MV-4-11 (cell line): ENCODE measurements around the gene YKT6.

Source experiments
- DNase-seq: peaks from one replicate; lab custom pipeline; 2025; lab: John Stamatoyannopoulos, UW

The YKT6 gene

GRCh38 chr7:44235582-44236332 is 35.0 kb downstream of the YKT6 start:
- DNase-seq = no peak

DNA sequence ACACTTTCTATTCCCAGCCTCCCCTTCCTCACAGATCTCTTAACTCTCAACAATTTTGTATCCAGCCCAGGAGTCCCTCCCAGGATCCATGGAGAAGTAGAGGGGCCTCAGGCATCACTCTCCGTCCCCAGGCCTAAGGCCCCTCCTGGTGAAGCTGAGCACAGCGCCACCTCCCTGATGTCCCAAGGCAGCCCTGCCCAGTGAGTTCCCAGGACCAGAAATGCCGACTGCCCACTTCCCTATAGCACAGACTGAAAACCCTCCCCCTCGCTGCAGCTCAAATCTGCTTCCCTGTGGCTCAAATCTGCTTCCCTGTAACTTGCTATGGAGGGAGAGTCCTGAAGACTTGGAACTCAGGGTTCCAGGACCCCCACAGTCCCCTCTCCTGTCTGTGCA is 35.6 kb downstream of the YKT6 start:
- DNase-seq = peak; percentile 72

DNA sequence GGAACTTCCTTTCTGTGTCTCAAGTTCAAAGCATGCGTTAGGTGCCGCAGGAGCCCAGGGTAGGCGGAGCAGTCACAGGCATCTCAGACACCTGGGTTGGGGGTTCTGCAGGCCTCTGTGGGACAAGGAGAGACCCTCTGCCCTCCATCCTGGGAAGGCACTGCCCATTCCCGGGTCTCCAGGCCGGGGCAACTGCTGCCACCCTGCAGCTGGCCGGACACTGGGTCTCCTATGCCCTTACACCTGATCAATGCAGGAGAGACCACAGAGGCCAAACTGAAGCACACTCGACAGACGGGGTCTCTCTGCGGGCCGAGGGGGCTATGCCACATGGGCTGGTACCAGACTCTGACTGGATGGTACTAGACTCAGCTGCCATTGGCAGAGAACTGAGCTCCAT is 36.9 kb downstream of the YKT6 start:
- no peak for DNase-seq

DNA sequence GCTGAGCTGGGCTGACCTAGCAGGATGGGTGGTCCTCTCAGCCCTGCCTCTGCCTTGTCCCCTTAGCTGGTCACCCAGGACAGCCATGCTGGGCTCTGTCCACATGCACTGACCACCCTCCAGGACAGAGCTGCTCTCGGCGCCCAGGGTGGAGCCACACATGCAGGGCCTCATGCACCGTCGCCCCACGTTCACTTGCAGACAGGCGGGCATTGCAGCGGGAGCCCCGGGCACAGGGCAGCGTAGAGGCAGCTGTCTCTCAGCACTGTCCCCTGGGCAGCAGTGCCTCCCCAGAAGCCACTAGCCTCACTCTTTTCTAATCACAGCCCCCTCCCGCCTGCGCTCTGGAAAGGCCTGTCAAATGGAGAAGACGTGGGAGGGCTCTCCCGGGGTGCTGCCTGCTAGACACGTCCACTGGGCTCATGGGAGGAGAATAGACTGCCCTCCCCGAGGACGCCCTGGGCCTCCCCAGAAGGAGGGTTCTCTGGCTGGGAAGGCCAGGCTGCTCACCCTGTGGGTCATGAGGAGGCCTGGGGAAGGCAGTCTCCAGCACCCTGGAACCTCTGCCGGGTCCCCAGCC is 37.4 kb downstream of the YKT6 start:
- no peak for DNase-seq

- no peak for DNase-seq
Observed at GRCh38 chr7:44239361-44239760, 38.6 kb downstream of the YKT6 start.

- DNase-seq = no peak
Observed at GRCh38 chr7:44240376-44240775, 39.6 kb downstream of the YKT6 start.

GRCh38 chr7:44240983-44241510 is 40.3 kb downstream of the YKT6 start:
- peak; percentile 81 for DNase-seq

DNA sequence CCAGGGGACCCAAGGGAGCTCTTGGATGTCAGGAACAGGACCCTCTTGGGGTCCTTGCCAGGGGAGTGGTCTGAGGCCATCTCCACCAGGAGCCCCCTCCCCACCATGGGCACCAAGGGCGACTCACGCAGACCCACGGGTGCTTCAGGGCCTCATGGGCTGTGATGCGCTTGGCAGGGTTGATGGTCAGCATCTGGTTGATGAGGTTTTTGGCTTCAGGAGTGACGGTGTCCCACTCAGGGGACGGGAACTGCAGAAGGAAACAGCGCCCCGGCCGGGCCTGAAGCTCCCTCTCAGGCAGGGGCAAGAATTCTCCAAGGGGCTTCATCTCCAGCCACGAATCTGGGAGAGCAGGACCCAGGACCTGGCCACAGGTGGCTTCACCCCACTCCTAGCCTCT is 41.3 kb downstream of the YKT6 start:
- DNase-seq = no peak

DNA sequence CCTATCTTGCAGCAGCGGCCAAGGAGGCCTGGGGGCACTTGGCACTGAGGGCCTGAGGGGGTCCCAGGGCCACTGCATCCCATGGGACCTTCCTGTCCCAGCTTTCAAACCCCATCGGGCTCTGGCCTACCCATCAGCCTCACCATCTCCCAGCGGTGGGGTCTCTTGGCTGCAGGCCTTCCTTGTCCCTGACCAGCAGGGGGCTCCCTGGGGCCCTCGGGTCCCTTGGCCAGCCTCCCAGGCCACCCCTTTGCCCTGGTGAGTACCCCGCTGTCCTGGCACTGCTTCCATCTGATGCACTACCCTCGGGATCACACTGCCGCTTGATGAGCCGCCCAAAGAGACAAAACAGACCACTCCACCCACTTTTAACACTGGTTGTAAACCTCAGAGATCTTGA is 43.5 kb downstream of the YKT6 start:
- no peak for DNase-seq

- DNase-seq = no peak
Observed at GRCh38 chr7:44246396-44247113, 45.8 kb downstream of the YKT6 start.

DNA sequence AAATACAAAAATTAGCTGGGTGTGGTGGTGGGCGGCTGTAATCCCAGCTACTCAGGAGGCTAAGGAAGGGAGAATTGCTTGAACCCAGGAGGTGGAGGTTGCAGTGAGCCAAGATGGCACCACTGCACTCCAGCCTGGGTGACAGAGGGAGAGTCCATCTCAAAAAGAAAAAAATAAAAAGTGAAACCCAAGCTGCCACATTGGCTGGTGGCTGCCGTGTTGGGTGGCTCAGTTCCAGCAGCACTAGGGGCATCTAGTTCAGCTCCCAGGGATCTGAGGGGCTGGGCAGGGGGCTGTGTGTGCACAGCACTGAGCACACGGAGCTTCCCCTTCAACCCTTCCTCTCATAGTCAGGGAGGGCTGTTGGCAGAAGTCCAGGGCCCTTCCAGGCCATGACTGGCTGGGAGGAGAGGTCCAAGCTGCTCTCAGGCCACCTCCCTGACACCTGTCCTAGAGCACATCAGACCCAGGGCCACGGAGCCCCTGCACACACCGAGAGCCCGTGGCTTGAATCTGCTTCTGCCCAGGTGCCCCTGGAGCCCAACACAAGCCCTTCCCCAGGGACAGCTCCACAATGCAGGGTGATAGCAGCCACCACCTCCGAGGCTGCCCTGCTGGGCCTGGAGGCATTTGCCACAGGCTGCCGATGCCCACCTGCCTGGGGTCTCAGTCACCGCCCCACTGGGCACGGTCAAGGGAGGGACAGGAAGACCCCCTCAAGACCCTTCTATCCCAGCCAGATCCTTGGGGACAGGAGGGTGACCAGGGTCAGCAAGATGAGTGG is 47.3 kb downstream of the YKT6 start:
- no peak for DNase-seq

DNA sequence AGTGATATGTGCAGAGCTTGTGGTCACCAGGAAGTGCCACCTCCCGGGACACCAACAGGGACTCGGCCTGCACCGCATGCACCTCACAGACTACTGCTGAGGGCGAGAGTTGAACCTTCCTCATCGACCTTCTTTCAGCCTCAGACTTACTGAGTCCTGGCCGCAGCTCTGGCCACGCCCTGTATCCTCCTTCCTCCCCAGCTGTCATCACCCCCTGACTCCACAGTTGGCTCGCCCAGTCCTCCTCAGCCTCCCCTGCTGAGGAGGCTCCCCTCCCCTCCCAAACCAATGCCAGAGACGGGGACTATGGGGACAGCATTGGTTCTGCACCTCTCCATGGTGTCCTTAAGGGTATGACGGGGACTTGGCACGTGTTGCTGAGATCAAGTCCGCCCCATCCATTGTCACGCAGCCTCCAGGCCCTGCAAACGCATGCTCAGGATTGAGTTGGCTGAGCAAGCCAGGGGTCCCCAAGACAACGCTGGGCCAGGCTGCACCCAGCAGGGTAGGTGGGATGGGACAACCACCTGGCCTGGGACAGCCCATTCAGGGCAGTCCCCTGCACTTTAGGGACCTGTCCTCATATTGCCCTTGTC is 49.0 kb downstream of the YKT6 start:
- no peak for DNase-seq

DNA sequence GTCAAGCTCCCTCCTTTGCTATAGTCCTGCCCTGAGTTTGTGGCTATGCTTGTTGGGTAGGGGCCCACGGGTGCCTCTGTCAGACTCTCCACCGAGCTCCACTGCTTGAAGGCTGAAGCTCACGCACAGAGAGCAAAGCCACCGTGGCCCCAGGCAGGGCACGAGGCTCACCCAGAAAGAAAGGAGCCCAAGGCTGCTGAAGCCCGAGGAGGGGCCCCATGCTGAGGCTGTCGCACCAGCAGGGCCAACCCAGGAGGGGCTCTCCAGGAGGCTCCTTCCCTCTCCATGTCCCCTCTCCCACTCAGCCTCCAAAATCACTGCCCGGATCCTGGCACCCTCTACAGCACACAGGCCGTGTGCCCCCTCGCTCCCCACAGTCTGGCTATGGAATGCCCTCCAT is 50.5 kb downstream of the YKT6 start:
- DNase-seq = no peak

DNA sequence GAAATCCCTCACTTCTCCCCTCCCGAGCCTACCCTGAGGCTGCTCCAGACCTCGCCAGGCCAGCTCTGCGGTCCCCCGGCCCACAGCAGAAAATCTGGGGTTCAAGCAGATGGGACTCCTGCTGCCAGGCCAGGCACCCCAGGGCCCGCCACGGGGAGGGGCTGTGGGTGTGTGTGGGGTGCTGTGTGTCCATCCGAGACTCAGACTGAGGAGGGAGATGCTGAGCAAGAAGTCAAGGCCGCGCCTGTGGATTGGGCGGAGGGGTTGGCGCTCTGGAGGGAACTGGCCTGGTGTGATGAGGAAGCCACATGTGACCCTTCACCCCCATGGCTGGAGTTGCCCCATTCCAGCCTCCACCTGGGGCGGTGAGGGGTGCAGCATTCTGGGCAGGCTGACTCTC is 51.1 kb downstream of the YKT6 start:
- no peak for DNase-seq

- no peak for DNase-seq
Observed at GRCh38 chr7:44256459-44256858, 55.7 kb downstream of the YKT6 start.

GRCh38 chr7:44257213-44257612 is 56.4 kb downstream of the YKT6 start:
- DNase-seq = no peak

DNA sequence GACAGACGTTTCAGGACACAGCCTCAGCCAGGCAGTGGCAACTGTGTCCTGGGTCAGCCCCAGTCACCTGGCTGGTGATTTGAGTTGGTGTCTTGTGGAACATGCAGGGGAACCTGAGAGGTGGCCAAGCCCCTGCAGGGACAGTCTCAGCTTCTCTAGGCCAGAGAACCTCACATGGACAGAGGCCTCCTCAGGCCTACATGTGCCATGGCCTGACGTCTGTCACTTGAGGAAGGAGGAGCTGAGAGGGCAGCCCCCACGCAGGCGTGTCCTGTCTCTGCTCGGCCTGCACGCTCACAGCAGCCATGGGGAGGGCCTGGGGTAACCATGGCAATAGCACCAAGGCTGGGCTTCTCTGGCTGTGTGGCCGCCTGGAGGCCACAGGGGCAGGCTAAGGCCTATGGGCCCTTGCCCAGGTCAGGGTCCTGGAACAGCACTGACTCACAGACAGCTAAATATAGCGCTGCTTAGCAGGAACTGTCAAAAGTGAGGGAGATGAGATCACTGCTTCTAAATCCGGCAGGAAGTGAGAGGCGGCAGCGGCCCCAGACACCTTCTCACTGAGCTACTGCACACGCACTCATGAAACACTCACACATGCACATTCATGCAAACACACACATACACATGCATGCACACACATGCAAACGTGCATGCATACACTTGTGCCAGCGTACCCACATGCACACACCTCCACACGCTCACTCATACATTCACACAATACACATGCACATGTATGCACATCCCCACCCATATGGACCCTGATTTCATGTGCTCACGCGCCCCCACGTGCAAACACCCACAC is 57.0 kb downstream of the YKT6 start:
- peak; percentile 99 for DNase-seq

DNA sequence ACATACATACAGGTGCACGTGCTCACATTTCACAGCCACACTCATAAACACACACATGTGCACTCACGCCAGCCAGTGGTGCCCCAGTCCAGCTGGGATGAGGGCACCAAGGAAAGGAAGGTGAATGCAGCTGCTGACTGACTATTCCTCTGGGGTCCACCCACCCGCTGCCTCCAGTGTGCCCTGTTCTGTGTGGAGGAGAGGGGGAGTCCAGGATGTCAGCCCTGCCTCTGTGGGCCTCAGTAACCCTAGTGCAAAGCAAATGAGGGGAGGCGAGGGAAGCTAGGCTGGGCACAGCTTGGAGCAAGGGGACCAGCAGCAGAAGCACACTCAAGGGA is 57.6 kb downstream of the YKT6 start:
- DNase-seq = no peak

DNA sequence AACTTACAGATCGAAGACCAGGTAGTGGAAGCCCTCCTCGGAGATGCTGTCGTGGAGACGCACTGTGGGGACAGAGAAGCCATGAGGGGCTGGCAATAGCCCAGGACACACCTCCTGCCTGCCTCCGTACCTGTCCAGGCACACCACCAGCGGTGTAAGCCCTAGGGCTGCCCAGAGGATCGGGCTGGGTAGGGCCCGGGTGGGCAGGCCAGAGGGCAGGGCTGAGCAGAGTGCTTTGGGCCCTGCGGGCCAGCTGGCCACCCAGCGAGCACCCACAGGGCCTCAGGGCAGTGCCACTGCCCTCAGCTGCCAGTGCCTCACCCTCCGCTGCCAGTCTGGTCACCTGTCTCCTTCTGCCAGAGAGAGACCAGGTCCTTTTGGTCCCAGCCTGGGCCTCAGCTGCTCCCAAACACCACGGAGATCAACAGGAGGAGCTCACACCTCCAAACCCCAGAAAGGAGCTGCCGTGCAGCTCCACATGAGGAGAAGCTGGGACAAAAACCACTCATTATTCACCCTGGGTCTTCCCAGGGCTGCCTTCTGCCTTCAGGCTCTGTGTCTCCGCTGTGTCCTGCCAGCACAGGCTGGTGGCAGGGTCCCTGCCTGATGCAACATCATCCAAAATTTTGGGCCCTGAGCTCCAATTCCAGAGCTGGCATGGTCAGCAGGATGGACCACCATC is 58.2 kb downstream of the YKT6 start:
- no peak for DNase-seq
